Stimulated activated CD4-positive, alpha-beta T cell treated with anti-CD3 and anti-CD28 coated beads, Interleukin-15, amount 100 ng/mL, for 48 hours (primary cell): ENCODE measurements around the gene PRXL2B.
"Not testable (repeated sequence)": the region's sequence is repeated elsewhere in the genome, so short reads cannot be mapped to it uniquely, and the experiment has no call there.

Experiments
- DNase-seq, 2 donors: peaks; one replicate each; pipeline ENCODE4 v3.0.0-alpha.2; 2020; ENCODE audit warnings: low read depth in 2 of 2

PRXL2B gene

GRCh38 chr1:2550309-2550861 lies 36.2 kb upstream of the PRXL2B start:
- DNase-seq = not testable (repeated sequence)

- DNase-seq = not testable (repeated sequence)
Observed at GRCh38 chr1:2551544-2551943, 35.0 kb upstream of the PRXL2B start.

- DNase-seq = no peak
Observed at GRCh38 chr1:2552189-2552588, 34.4 kb upstream of the PRXL2B start.

- not testable (repeated sequence) for DNase-seq
Observed at GRCh38 chr1:2553076-2553475, 33.5 kb upstream of the PRXL2B start.

GRCh38 chr1:2553871-2554620 lies 32.5 kb upstream of the PRXL2B start:
- DNase-seq = no peak

GRCh38 chr1:2554621-2555387 lies 31.8 kb upstream of the PRXL2B start:
- DNase-seq = no peak

GRCh38 chr1:2555634-2556276 lies 30.8 kb upstream of the PRXL2B start:
- DNase-seq = peak; percentile 76 to 78

- peak; percentile 57 to 64 for DNase-seq
Observed at GRCh38 chr1:2556277-2556677, 30.3 kb upstream of the PRXL2B start, which contains the start of gene TNFRSF14. TSS of gene TNFRSF14 (plus strand) at chr1:2556371. CDS start at chr1:2556665, 294 bp downstream.

- DNase-seq = no peak
Observed at GRCh38 chr1:2556678-2557481, 29.7 kb upstream of the PRXL2B start.

- no peak for DNase-seq
Observed at GRCh38 chr1:2557482-2558400, 28.8 kb upstream of the PRXL2B start.

- no peak for DNase-seq
Observed at GRCh38 chr1:2558420-2558819, 28.2 kb upstream of the PRXL2B start.

- DNase-seq = no peak
Observed at GRCh38 chr1:2558861-2559260, 27.7 kb upstream of the PRXL2B start.

- no peak for DNase-seq
Observed at GRCh38 chr1:2559509-2560298, 26.9 kb upstream of the PRXL2B start.

GRCh38 chr1:2560299-2561073 lies 26.1 kb upstream of the PRXL2B start:
- DNase-seq = no peak

GRCh38 chr1:2561446-2561845 lies 25.1 kb upstream of the PRXL2B start:
- no peak for DNase-seq

GRCh38 chr1:2561898-2562895 lies 24.4 kb upstream of the PRXL2B start:
- no peak for DNase-seq

- no peak for DNase-seq
Observed at GRCh38 chr1:2563205-2563604, 23.4 kb upstream of the PRXL2B start.
